ENCODE measurements around the gene GNG13.
A peak's percentile ranks its signal among the peaks of the same experiment; 100 is the strongest.

GNG13 gene

DNA sequence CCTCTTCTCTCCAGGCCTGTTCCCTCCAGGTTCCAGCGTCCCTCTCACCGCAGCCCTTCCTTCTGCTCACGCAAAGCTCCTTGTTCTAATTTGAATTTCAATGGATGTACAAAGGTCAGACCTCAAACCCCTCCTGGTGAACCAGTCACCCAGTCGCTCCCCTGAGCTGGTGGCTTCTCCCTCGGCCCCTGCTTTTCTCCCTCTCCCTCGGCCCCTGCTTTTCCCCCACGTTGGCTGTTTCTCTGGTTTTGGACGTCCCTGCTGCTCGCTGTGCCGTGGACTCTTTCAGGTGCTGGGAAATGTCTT lies 48.6 kb downstream of the GNG13 start:
- no peak for DNase-seq (ENCODE audit: low read depth)
- TF ChIP-seq, protein P1, sequence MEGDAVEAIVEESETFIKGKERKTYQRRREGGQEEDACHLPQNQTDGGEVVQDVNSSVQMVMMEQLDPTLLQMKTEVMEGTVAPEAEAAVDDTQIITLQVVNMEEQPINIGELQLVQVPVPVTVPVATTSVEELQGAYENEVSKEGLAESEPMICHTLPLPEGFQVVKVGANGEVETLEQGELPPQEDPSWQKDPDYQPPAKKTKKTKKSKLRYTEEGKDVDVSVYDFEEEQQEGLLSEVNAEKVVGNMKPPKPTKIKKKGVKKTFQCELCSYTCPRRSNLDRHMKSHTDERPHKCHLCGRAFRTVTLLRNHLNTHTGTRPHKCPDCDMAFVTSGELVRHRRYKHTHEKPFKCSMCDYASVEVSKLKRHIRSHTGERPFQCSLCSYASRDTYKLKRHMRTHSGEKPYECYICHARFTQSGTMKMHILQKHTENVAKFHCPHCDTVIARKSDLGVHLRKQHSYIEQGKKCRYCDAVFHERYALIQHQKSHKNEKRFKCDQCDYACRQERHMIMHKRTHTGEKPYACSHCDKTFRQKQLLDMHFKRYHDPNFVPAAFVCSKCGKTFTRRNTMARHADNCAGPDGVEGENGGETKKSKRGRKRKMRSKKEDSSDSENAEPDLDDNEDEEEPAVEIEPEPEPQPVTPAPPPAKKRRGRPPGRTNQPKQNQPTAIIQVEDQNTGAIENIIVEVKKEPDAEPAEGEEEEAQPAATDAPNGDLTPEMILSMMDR (IDR thresholded peaks at IDR 0.05; ENCODE audit: low read depth, low read length, missing control alignments) = no peak
- in situ Hi-C loops (cut with HindIII; ENCODE audit: low sequenced_read_pairs) = no loop called here
- H3K4me3 ChIP-seq (ENCODE audit: low read depth, low read length) = no peak overlapping the region

DNA sequence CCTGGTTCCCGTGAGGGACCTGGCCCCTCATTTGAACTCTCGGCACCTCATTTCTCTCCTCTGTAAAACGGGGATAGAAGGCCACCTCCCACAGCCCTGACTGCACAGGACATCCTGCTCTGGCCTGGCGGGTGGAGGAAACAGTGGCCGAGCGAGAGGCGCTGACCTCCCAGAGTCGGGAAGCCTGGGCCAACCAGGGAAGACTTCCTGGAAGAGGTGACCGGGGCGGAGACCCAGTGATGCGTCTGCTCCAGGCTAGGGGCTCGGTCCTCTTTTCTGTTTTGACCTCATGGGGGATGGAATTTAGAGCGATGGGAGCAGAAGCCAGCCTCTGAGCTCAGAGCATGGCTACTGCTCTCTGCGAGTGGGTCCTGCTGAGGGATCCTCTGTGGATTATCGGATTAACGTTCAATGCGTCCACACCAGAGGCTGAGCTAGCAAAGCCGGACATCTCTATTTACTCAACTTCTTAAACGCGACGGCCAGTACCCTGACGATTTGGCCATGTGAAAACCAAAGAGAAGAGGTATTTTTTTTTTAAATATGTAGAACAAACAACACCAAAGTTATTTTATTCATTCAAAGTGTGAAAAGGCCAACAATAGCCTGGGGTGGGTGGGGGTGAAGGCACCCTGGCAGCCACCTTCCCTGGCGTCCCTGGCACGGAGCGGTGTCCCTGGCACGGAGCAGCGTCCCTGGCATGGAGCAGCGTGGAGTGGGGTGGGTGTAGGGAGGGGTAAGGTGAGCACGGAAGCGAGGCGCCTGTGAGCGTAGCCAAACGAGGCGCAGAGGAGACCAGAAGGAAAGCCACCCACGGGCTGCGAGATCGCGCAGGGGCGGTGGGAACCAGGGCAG lies 49.2 kb downstream of the GNG13 start:
- in situ Hi-C loops (cut with HindIII; ENCODE audit: low sequenced_read_pairs) = no loop called here
- TF ChIP-seq, protein P1 (IDR thresholded peaks at IDR 0.05; ENCODE audit: low read depth, low read length, missing control alignments) = no peak
- no peak for DNase-seq (ENCODE audit: low read depth)
- H3K4me3 ChIP-seq (ENCODE audit: low read depth, low read length) = no peak overlapping the region

DNA sequence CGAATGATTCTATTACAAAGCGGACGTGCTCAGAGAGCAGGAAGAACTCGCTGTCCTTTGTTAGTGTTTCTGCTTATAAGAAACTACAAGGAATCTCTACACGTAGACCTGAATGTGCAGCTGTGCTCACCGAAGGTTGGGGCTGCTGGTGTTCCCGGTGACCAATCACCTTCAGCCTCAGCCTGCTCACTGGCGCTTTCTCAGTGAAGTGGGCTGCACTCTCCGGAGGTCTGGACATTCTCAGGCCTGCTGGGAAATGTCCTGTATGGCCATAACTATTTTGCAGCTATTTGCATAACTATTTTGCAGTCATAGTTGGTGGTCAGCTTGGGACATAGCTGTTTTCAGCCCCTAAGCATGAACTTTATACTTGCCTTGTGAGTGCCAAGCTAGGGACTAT lies 50.0 kb downstream of the GNG13 start:
- TF ChIP-seq, protein P1 (IDR thresholded peaks at IDR 0.05; ENCODE audit: low read depth, low read length, missing control alignments) = no peak
- H3K4me3 ChIP-seq (ENCODE audit: low read depth, low read length) = no peak overlapping the region
- in situ Hi-C loops (cut with HindIII; ENCODE audit: low sequenced_read_pairs) = no loop called here
- DNase-seq (ENCODE audit: low read depth) = no peak

DNA sequence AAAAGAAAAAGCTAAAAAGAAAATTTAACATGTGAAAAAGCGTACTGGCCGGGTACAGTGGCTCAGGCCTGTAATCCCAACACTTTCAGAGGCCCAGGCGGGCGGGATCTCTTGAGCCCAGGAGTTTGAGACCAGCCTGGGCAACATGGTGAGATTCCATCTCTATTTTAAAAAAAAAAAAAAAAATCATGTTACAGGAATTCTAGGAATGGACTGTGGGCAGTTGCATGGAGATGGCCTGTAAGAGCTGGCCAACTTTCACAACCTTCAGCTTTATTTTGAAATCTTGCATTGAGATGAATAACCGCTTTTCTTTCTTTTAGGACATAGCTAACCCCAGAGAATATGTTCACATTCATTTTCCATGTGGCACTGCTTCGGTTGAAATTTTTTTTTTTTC lies 51.5 kb downstream of the GNG13 start:
- in situ Hi-C loops (cut with HindIII; ENCODE audit: low sequenced_read_pairs) = no loop called here
- TF ChIP-seq, protein P1 (IDR thresholded peaks at IDR 0.05; ENCODE audit: low read depth, low read length, missing control alignments) = no peak
- no peak overlapping the region for H3K4me3 ChIP-seq (ENCODE audit: low read depth, low read length)
- peak; percentile 32 for DNase-seq (ENCODE audit: low read depth)

Measured in astrocyte of the cerebellum (primary cell).